ENCODE data around the gene CTRL.

Gene CTRL

GRCh38 chr16:67883872-67884261 lies 47.8 kb downstream of the CTRL start:
- TF ChIP-seq CTCF (IDR thresholded peaks at IDR 0.05; ENCODE audit: low read depth, low read length): peak; percentile 85
- no peak overlapping the region for H3K4me3 ChIP-seq (ENCODE audit: low read depth, low read length)

DNA sequence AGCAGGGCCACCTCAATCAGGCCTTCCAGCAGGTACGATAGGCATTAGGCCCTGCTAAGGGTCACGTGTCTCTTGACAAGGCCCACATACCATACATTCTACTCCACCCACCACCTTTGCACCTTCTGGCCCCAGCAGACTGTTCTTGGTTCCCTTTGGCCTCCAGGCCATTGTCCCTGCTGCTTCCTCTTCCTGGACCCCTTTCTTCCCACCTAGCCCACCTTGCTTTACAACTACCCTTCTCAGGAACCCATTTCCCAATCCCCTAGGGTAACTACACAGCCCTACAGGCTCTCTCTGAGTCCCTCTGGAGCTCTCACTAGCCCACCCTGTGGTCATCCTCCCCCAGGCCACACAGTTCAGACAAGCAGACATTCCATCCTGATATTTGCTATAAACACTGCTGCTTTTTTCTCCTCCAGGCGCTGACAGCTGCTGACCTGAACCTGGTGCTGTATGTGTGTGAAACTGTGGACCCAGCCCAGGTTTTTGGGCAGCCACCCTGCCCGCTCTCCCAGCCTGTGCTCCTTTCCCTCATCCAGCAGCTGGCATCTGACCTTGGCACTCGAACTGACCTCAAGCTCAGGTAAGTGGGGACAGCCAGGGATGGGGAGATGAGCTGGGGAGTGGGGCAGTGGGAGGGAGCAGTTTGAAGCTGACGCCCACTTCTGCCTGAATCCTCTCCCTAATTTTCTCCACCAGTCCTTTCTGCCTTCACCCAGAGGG lies 48.4 kb downstream of the CTRL start:
- no peak for TF ChIP-seq CTCF (IDR thresholded peaks at IDR 0.05; ENCODE audit: low read depth, low read length)
- no peak overlapping the region for H3K4me3 ChIP-seq (ENCODE audit: low read depth, low read length)

- no peak for TF ChIP-seq CTCF (IDR thresholded peaks at IDR 0.05; ENCODE audit: low read depth, low read length)
- H3K4me3 ChIP-seq (ENCODE audit: low read depth, low read length): no peak overlapping the region
Measured at GRCh38 chr16:67882374-67883145, 49.1 kb downstream of the CTRL start.

- no peak overlapping the region for H3K4me3 ChIP-seq (ENCODE audit: low read depth, low read length)
- TF ChIP-seq CTCF (IDR thresholded peaks at IDR 0.05; ENCODE audit: low read depth, low read length): no peak
Measured at GRCh38 chr16:67881621-67882161, 50.0 kb downstream of the CTRL start.

DNA sequence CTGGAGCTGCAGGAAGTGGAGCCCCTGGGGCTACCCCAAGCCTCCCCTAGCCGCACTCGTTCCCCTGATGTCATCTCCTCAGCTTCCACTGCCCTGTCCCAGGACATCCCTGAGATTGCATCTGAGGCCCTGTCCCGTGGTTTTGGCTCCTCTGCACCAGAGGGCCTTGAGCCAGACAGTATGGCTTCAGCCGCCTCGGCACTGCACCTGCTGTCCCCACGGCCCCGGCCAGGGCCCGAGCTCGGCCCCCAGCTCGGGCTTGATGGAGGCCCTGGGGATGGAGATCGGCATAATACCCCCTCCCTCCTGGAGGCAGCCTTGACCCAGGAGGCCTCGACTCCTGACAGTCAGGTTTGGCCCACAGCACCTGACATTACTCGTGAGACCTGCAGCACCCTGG lies 51.1 kb downstream of the CTRL start:
- no peak for TF ChIP-seq CTCF (IDR thresholded peaks at IDR 0.05; ENCODE audit: low read depth, low read length)
- H3K4me3 ChIP-seq (ENCODE audit: low read depth, low read length): no peak overlapping the region

DNA sequence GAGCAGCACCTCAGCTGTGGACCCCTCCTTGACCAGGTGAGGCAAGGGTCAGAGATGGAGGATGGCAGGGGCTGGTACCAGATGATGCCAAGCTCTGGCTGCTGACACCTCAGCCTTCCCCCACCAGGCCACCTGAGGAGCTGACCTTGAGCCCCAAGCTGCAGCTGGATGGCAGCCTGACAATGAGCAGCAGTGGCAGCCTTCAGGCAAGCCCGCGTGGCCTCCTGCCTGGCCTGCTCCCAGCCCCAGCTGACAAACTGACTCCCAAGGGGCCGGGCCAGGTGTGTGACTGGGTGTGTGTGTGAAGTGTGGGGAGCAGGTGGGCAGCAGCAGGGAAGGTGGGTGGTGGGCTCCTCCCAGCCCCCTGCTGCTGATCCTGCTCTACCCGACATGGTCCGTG lies 51.7 kb downstream of the CTRL start:
- H3K4me3 ChIP-seq (ENCODE audit: low read depth, low read length): no peak overlapping the region
- TF ChIP-seq CTCF (IDR thresholded peaks at IDR 0.05; ENCODE audit: low read depth, low read length): no peak
